ENCODE data around the gene SYS1. TPM values are rescaled to one million over a fixed set of nuclear protein-coding genes. Genes with fewer than 3 reads are reported as not detected.
A peak's percentile ranks its signal among the peaks of the same experiment; 100 is the strongest.

The SYS1 gene
- polyA plus RNA-seq, 1 experiment, result 25.1 TPM

DNA sequence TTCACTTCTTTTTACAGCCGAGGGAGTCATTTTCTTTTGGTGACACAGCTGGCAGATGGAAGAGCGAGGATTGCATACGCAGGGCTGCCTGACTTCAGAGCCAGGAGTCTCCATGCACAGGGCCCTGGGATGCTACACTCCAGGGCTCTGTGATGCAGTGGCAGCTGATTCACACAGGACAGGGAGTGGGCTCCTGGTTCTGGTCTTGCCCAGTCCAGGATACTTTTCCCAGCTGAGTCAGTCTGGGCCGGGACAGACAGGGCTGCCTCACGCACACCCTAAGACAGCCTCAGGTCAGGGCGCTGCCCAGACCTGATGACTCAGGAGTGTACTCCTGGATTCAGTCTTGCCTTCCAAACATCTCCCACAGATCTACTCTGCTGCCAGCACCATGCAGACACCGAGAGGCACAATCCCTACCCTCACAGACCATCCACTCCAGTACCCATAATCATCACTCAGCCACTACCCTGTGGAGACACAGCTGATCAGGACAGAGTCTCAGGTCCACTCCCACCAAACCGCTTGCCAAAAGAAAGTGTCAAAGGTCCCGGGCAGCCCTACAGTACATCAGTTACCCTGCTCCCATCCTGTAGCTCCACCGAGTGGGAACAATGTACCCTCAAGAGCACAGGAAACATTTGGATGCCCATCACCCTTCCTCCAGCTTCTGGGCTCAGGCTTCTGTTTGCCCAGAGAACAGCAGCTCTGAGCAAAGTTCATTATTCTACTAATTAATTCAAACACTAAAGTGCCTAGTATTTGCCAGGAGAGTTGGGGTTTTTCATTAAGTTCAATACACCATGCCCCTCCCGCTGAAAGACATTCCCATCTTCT, 26.2 kb upstream of the SYS1 start:
- H3K4me3 ChIP-seq (ENCODE audit: low read depth, low read length), result peak overlapping the region; percentile 37
- peak overlapping the region; percentile 98 for H3K27ac ChIP-seq (ENCODE audit: low read depth, low read length)
- peak; percentile 68 for DNase-seq (ENCODE audit: low read depth, low spot score)
- H3K9me3 ChIP-seq (ENCODE audit: control insufficient read depth, insufficient read depth, low read length), result no peaks in the 10 kb centered on the region
- ChIA-PET CTCF (interaction anchor here (0.6 to 5.0 kb wide), 11 partner anchors 10 to 435 kb away, joined by 3 to 35 read pairs (median 4); partner anchors contain the start of gene SYS1), POLR2A (interaction anchor here (0.5 to 2.7 kb wide), 11 partner anchors 8 to 470 kb away, joined by 3 to 58 read pairs (median 5); partner anchors contain the start of genes PIGT, SDC4 and SYS1)
- TF ChIP-seq, protein P1, sequence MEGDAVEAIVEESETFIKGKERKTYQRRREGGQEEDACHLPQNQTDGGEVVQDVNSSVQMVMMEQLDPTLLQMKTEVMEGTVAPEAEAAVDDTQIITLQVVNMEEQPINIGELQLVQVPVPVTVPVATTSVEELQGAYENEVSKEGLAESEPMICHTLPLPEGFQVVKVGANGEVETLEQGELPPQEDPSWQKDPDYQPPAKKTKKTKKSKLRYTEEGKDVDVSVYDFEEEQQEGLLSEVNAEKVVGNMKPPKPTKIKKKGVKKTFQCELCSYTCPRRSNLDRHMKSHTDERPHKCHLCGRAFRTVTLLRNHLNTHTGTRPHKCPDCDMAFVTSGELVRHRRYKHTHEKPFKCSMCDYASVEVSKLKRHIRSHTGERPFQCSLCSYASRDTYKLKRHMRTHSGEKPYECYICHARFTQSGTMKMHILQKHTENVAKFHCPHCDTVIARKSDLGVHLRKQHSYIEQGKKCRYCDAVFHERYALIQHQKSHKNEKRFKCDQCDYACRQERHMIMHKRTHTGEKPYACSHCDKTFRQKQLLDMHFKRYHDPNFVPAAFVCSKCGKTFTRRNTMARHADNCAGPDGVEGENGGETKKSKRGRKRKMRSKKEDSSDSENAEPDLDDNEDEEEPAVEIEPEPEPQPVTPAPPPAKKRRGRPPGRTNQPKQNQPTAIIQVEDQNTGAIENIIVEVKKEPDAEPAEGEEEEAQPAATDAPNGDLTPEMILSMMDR (IDR thresholded peaks at IDR 0.05; ENCODE audit: low read depth, low read length), result no peak
- no peaks in the 10 kb centered on the region for H3K27me3 ChIP-seq (ENCODE audit: control insufficient read depth, insufficient read depth, low read length)

DNA sequence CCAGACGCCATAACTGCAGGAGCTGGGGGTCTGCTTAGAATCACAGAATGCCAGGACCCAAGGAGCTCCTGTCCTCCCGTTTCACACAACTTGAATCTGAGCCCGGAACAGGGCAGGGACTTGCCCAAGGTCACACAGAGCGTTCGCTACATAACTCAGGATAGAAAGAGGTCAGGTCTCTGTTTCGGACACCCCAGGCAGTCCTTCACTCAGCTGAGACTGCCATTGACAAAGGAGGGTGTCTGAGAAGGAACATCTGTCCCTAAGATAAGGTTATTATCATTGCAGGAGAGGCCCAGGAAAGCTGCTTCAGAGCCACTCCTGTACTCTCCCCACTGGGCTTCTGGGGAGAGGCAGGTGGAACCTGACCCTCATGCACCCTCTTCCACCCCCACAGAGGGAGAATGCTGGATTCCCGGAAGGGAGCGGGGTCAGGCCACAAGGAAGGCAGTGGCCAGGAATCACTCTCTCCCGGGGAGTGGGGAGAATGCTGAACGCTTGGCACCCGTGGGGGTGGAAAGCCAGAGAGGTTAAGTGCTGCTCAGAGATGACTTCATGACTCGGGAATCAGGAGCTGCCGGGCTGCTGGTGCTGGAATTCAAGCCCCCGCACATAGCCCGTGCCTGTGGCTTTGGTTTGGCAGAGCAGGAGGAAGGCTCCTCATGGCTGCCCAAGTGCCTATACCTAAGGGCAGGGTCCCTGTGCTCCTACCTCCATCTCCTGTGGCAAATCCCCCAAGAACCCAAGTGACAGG, 25.4 kb upstream of the SYS1 start:
- peak overlapping the region; percentile 98 for H3K27ac ChIP-seq (ENCODE audit: low read depth, low read length)
- H3K4me3 ChIP-seq (ENCODE audit: low read depth, low read length), result peak overlapping the region; percentile 37
- CTCF ChIA-PET, result interaction anchor here (0.6 to 5.0 kb wide), 11 partner anchors 11 to 434 kb away, joined by 3 to 35 read pairs (median 4); partner anchors contain the start of gene SYS1
- H3K27me3 ChIP-seq (ENCODE audit: control insufficient read depth, insufficient read depth, low read length), result no peaks in the 10 kb centered on the region
- POLR2A ChIA-PET, result interaction anchor here (0.5 to 2.7 kb wide), 11 partner anchors 8 to 444 kb away, joined by 3 to 58 read pairs (median 5); partner anchors contain the start of genes PIGT, SDC4 and SYS1
- no peaks in the 10 kb centered on the region for H3K9me3 ChIP-seq (ENCODE audit: control insufficient read depth, insufficient read depth, low read length)
- TF ChIP-seq, protein P1 (IDR thresholded peaks at IDR 0.05; ENCODE audit: low read depth, low read length), result no peak
- DNase-seq (ENCODE audit: low read depth, low spot score), result peak; percentile 87

GRCh38 chr20:45338121-45339030, 24.6 kb upstream of the SYS1 start:
- Histone ChIP-seq H3K9me3 (ENCODE audit: control insufficient read depth, insufficient read depth, low read length) (no peaks in the 10 kb centered on the region), H3K4me3 (ENCODE audit: low read depth, low read length) (peak overlapping the region; percentile 31; the same call in 1 of the 2 replicates), H3K27me3 (ENCODE audit: control insufficient read depth, insufficient read depth, low read length) (no peaks in the 10 kb centered on the region), H3K27ac (ENCODE audit: low read depth, low read length) (peak overlapping the region; percentile 98)
- POLR2A ChIA-PET, result interaction anchor here (0.6 to 2.7 kb wide), 9 partner anchors 9 to 441 kb away, joined by 3 to 58 read pairs (median 5); partner anchors contain the start of genes SDC4 and SYS1
- no peak for DNase-seq (ENCODE audit: low read depth, low spot score)
- CTCF ChIA-PET, result interaction anchor here (1.2 to 5.0 kb wide), 6 partner anchors 19 to 433 kb away, joined by 3 to 35 read pairs (median 9); partner anchors contain the start of gene SYS1
- TF ChIP-seq, protein P1 (IDR thresholded peaks at IDR 0.05; ENCODE audit: low read depth, low read length), result no peak

DNA sequence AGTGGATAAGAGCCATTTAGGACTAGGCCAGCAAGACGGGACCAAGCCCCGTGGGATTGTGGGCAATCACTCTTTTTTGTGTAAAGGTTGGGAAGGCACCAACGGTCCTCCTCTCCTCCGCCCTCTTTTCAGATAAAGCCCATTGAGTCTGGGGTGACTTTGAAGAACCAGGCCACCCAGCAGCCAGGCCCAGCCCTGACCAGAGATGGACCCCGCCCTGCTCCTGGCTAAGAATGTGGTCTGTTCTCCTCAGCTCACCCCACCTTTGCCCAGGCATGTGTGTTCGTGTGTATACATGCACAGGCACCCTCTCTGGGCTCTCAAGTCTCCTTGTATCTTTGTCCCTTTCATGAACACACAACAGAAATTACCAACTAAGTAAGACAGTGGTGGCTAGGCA, 23.9 kb upstream of the SYS1 start:
- CTCF ChIA-PET, result interaction anchor here (1.5 kb wide), 1 partner anchor 20 kb away, joined by 4 read pairs; no protein-coding TSS in a partner anchor
- POLR2A ChIA-PET, result no interaction called here
- DNase-seq (ENCODE audit: low read depth, low spot score), result no peak
- TF ChIP-seq, protein P1 (IDR thresholded peaks at IDR 0.05; ENCODE audit: low read depth, low read length), result no peak
- H3K9me3 ChIP-seq (ENCODE audit: control insufficient read depth, insufficient read depth, low read length), result no peaks in the 10 kb centered on the region
- H3K27me3 ChIP-seq (ENCODE audit: control insufficient read depth, insufficient read depth, low read length), result no peaks in the 10 kb centered on the region
- peak overlapping the region; percentile 98 for H3K27ac ChIP-seq (ENCODE audit: low read depth, low read length)
- no peak overlapping the region for H3K4me3 ChIP-seq (ENCODE audit: low read depth, low read length)
